ENCODE measurements around the gene ALDH16A1.

GRCh38 chr19:49441210-49441959 is 11.6 kb upstream of the ALDH16A1 start, which contains the start of gene SLC17A7:
- TF ChIP-seq, protein P1, sequence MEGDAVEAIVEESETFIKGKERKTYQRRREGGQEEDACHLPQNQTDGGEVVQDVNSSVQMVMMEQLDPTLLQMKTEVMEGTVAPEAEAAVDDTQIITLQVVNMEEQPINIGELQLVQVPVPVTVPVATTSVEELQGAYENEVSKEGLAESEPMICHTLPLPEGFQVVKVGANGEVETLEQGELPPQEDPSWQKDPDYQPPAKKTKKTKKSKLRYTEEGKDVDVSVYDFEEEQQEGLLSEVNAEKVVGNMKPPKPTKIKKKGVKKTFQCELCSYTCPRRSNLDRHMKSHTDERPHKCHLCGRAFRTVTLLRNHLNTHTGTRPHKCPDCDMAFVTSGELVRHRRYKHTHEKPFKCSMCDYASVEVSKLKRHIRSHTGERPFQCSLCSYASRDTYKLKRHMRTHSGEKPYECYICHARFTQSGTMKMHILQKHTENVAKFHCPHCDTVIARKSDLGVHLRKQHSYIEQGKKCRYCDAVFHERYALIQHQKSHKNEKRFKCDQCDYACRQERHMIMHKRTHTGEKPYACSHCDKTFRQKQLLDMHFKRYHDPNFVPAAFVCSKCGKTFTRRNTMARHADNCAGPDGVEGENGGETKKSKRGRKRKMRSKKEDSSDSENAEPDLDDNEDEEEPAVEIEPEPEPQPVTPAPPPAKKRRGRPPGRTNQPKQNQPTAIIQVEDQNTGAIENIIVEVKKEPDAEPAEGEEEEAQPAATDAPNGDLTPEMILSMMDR (optimal IDR thresholded peaks at IDR 0.05 in 1 of 3, IDR thresholded peaks at IDR 0.05 in 1 of 3, conservative IDR thresholded peaks at IDR 0.05 in 1 of 3; ENCODE audit: extremely low read depth in 1 of 3, insufficient read depth in 2 of 3, low read length in 3 of 3): no peak
- TF ChIP-seq EZH2 (IDR thresholded peaks at IDR 0.05; ENCODE audit: low read length): peak; percentile 91
